Natural killer cell (primary cell): Measurements from ENCODE around the gene RALB. TPM values are rescaled to one million over a fixed set of nuclear protein-coding genes. Genes with fewer than 3 reads are reported as not detected.

Source experiments
- ATAC-seq, 3 donors: fragments of 150-1000 bp in 2 of 3; fragments of 200-7000 bp in 1 of 3; cut with Tn5 transposase; 1 replicate in 1 of 3; 2 replicates in 2 of 3; pipeline ENCODE4 v1.10.0; 2021; ENCODE audit warnings: mild to moderate bottlenecking in 2 of 3, moderate library complexity in 2 of 3
- DNase-seq, 2 donors: peaks; one replicate each; pipeline versions ENCODE4 v3.0.0 to v3.0.0-alpha.2; 2013 to 2021; ENCODE audit warnings: mixed read lengths in 1 of 2
- H3K27ac ChIP-seq: one replicate; pipeline ENCODE4 v1.5.1; 2013; ENCODE audit warnings: mild to moderate bottlenecking, low read length
- H3K27me3 ChIP-seq: one replicate; pipeline ENCODE4 v1.6.1; 2013; ENCODE audit warnings: low read length; ENCODE audit not compliant: control insufficient read depth, insufficient read depth
- H3K36me3 ChIP-seq: one replicate; pipeline ENCODE4 v1.6.1; 2013; ENCODE audit warnings: low read length; ENCODE audit not compliant: control insufficient read depth, insufficient read depth
- H3K4me1 ChIP-seq: one replicate; pipeline ENCODE4 v1.6.1; 2013; ENCODE audit warnings: low read length; ENCODE audit not compliant: control insufficient read depth, insufficient read depth
- H3K4me3 ChIP-seq: one replicate; pipeline ENCODE4 v1.5.1; 2013; ENCODE audit warnings: low read length
- H3K9me3 ChIP-seq: one replicate; pipeline ENCODE4 v1.6.1; 2013; ENCODE audit warnings: low read length; ENCODE audit not compliant: control insufficient read depth, insufficient read depth
- H3K27ac Mint-ChIP-seq, 2 donors: one replicate each; pipeline ENCODE4 v1.8.0; 2022; ENCODE audit warnings: mild to moderate bottlenecking in 2 of 2, mixed read lengths in 2 of 2, moderate library complexity in 1 of 2
- H3K27me3 Mint-ChIP-seq, 2 donors: one replicate each; pipeline ENCODE4 v1.8.0; 2022; ENCODE audit warnings: low read depth in 2 of 2, mixed read lengths in 2 of 2
- H3K36me3 Mint-ChIP-seq: one replicate; pipeline ENCODE4 v1.8.0; 2022; ENCODE audit warnings: mixed read lengths
- H3K4me1 Mint-ChIP-seq, 2 donors: one replicate each; pipeline ENCODE4 v1.8.0; 2022; ENCODE audit warnings: mixed read lengths in 2 of 2
- H3K4me3 Mint-ChIP-seq: one replicate; pipeline ENCODE4 v1.8.0; 2022; ENCODE audit warnings: mild to moderate bottlenecking, moderate library complexity, mixed read lengths
- H3K9me3 Mint-ChIP-seq, 2 donors: one replicate each; pipeline ENCODE4 v1.8.0; 2022; ENCODE audit warnings: mixed read lengths in 2 of 2
- WGBS: methylation state at CpG from one replicate; pipeline ENCODE4 v1.1.7; 2013; ENCODE audit warnings: missing lambda C conversion rate; ENCODE audit not compliant: insufficient coverage; 5-methylcytosine and 5-hydroxymethylcytosine counted together
- intact Hi-C: fragments of 100-400 bp; cut with micrococcal nuclease; formaldehyde crosslinking; loops from one replicate; pipeline ENCODE4 v1.14.2; 2022
- total RNA-seq, 4 donors: library from RNA; stranded (reverse); fragments of 120-200 nt in 1 of 4; gene quantifications; one replicate each; pipeline versions ENCODE4 v1.2.3 to v1.2.4, GENCODE V29; 2013 to 2022
- TF ChIP-seq, protein P1 (sequence below): fragments of 200-600 bp; IDR thresholded peaks from one replicate; pipeline ENCODE4 v1.8.0; 2022; ENCODE audit warnings: antibody characterized with exemption

RALB gene
- total RNA-seq, 3 donors from 2014 or later (not counting 1 experiment from before 2014, with no cell fraction given): 21.0 to 25.9 (median 25.4) TPM

- Histone ChIP-seq H3K27me3 (no peaks in the 10 kb centered on the region), H3K36me3 (no peaks in the 10 kb centered on the region), H3K27ac (no peak overlapping the region), H3K4me1 (peaks cover 12% of the 10 kb centered on the region), H3K9me3 (peaks cover 7% of the 10 kb centered on the region), H3K4me3 (no peak overlapping the region)
- Mint-ChIP-seq H3K27me3 (no peaks in the 10 kb centered on the region), H3K9me3 (no peaks in the 10 kb centered on the region), H3K27ac (no peak overlapping the region), H3K36me3 (no peaks in the 10 kb centered on the region), H3K4me3 (no peak overlapping the region), H3K4me1 (peaks cover 39 to 44% of the 10 kb centered on the region in 2 donors)
- DNase-seq: no peak
- TF ChIP-seq, protein P1, sequence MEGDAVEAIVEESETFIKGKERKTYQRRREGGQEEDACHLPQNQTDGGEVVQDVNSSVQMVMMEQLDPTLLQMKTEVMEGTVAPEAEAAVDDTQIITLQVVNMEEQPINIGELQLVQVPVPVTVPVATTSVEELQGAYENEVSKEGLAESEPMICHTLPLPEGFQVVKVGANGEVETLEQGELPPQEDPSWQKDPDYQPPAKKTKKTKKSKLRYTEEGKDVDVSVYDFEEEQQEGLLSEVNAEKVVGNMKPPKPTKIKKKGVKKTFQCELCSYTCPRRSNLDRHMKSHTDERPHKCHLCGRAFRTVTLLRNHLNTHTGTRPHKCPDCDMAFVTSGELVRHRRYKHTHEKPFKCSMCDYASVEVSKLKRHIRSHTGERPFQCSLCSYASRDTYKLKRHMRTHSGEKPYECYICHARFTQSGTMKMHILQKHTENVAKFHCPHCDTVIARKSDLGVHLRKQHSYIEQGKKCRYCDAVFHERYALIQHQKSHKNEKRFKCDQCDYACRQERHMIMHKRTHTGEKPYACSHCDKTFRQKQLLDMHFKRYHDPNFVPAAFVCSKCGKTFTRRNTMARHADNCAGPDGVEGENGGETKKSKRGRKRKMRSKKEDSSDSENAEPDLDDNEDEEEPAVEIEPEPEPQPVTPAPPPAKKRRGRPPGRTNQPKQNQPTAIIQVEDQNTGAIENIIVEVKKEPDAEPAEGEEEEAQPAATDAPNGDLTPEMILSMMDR: no peak
- ATAC-seq: no peak
- intact Hi-C loops: no loop called here
- 86% methylated on average over 5 of the region's 5 CpGs for WGBS
Measured at GRCh38 chr2:120260736-120261135, 8.1 kb downstream of the RALB start.

- Mint-ChIP-seq H3K27ac (no peak overlapping the region), H3K4me3 (no peak overlapping the region), H3K27me3 (no peaks in the 10 kb centered on the region), H3K9me3 (no peaks in the 10 kb centered on the region), H3K4me1 (peaks cover 33 to 36% of the 10 kb centered on the region in 2 donors), H3K36me3 (no peaks in the 10 kb centered on the region)
- Histone ChIP-seq H3K27ac (no peak overlapping the region), H3K9me3 (peaks cover 7% of the 10 kb centered on the region), H3K27me3 (no peaks in the 10 kb centered on the region), H3K36me3 (no peaks in the 10 kb centered on the region), H3K4me1 (peaks cover 12% of the 10 kb centered on the region), H3K4me3 (no peak overlapping the region)
- WGBS: 57% methylated on average over 6 of the region's 6 CpGs
- no peak for ATAC-seq
- TF ChIP-seq, protein P1: no peak
- DNase-seq: peak in 1 of 2 donors; percentile 17
- intact Hi-C loops: no loop called here
Measured at GRCh38 chr2:120261387-120262006, 8.8 kb downstream of the RALB start.

GRCh38 chr2:120262150-120262549 lies 9.5 kb downstream of the RALB start:
- 53% methylated on average over 2 of the region's 2 CpGs for WGBS
- H3K4me1 Mint-ChIP-seq: peaks cover 29 to 32% of the 10 kb centered on the region in 2 donors
- no peaks in the 10 kb centered on the region for H3K27me3 Mint-ChIP-seq
- H3K27me3 ChIP-seq: no peaks in the 10 kb centered on the region
- no peak overlapping the region for H3K4me3 Mint-ChIP-seq
- H3K9me3 Mint-ChIP-seq: no peaks in the 10 kb centered on the region
- no peak overlapping the region for H3K27ac ChIP-seq
- no peak overlapping the region for H3K4me3 ChIP-seq
- no peaks in the 10 kb centered on the region for H3K36me3 ChIP-seq
- no peak overlapping the region for H3K27ac Mint-ChIP-seq
- intact Hi-C loops: no loop called here
- TF ChIP-seq, protein P1: no peak
- H3K9me3 ChIP-seq: peaks cover 7% of the 10 kb centered on the region
- peaks cover 12% of the 10 kb centered on the region for H3K4me1 ChIP-seq
- DNase-seq (no peak), ATAC-seq (no peak)
- no peaks in the 10 kb centered on the region for H3K36me3 Mint-ChIP-seq
